CD4-positive, alpha-beta T cell treated with Interleukin-12 subunit alpha and Interleukin-12 subunit beta, for 1 hour (primary cell): ENCODE data around the gene PTPRM.
A peak's percentile ranks its signal among the peaks of the same experiment; 100 is the strongest.

ENCODE experiments used
- DNase-seq: peaks from one replicate; pipeline ENCODE4 v3.0.0-alpha.2; 2020

The PTPRM gene

DNA sequence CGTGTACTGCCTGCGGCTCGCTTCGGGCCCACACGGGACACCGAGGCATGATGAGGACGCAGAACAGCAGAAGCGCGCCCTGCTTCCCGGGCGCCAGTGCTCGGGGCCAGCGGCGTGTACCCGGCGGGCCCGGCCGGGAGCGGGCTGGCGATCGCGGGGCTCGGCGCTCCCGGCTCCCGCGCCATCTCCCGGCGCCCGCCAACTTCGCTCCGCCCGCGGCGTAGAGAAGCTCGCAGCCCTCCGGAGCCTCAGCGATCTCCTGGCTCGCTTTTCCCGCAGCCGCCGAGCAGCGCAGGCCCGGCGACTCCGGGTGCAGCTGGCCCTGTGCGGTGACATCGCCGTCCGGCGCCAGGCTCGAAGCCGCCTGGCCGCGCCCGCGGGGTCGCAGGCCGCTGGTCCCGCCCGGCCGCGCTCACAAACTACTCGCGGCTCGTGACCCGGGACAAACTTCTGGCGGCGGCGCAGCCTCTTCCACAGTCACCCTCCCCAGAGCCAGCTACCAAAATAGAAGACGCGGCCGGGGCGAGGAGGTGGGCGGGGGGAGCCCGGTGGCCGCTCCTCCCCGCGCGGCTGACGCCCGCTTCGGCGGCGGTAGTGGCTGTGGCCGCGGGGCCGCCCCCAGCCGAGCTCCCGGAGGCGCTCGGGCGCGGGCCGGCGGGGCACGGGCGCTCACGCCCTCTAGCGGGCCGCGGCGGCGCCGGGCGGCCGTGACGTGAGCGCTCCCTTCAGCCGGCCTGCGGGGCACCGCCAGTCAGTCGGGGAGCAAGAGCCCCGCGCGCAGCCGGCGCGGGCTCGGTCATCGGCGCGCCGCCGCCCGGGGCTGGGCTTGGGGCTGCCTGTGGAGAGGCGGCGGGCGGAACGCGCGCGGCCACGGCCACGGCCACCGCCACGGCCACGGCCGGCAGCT is at the start of gene PTPRM:
TSS of gene PTPRM (plus strand) at position 750 of the 907 bp plus-strand sequence. CDS start 503 bp downstream, outside the sequence.
- DNase-seq, result peak; percentile 45

DNA sequence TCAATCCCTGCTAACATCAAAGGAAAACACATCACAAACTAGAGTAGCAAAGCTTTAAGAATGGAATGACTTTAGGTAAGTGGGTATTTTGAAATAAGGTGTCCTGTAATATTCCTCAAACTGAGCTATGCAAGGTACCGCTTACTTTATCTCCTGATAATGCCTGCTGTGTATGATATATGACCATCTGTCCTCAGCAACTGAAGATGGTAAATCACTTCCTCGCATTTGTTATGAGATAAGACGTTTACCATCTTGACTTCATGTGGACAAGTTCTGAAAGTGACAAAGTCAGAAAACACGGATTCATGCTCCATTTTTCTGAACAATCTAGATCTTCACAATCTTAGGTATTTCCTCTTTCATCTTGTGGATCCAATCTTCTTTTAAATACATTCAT is 49.3 kb upstream of the PTPRM start:
- DNase-seq, result no peak

DNA sequence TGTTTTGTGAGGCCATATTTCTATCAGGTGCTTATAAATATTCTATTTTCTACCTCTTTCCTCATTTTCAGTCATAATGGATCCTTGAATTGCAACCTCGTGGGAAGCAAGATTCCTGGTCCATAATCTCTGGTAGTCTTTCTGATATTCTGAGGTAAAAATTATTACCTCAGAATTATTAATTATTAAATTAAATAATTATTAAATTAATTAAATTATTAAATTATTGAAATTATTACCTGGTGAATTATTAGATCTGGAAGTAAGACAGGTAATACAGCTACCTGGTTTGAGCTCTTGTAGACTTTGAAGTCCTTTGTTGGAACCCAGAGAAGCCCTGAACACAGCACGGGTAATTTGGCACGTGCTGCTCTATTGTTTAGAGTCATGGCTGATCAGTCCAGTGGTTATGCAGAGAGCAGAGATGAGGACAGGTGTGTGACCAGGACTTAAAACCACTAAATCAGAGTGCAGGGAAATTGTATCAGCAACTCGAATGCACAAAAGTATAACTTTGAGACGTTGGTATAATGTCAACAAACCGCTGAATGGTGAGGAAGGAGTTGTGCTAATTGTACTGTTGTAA is 46.8 kb upstream of the PTPRM start:
- no peak for DNase-seq

- no peak for DNase-seq
Measured at GRCh38 chr18:7521226-7521856, 45.8 kb upstream of the PTPRM start.

DNA sequence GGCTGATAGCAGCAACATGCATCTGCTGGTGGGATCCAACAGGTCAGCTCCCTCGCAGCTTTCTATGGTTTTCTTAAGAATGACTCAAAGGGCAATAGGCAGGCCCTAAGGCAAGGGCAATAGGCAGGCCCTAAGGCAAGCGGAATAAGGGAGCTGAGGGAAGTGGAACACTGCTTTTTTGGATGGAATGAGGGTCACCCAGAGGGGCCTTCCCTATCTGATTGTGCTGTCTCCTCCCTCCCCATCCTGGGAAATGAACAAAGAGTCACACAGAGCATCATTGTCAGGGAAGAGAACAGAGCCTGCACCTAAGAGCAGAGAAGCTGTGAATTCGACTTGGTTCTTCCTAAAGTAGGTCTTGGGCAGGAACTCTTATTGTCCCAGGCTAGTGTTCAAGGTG is 43.3 kb upstream of the PTPRM start:
- DNase-seq, result no peak

DNA sequence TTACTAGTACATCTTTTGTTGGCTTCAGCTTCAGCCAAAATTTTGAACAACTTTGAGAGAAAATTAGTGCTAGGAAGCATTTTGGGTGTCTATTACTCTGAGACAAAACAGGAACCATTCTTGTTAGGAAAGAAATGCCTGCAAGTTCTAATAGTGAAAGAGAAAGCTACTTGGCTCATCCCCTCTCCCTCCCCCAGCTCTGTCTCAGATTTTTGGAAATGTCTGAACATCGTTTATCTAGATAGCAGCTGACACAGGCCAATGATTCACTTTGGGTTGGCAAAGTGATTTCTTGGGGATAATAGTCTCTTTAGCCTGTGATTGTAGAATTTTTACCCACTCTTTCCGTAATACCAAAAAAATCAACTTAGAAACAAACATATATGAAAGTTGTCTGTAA is 42.3 kb upstream of the PTPRM start:
- no peak for DNase-seq

DNA sequence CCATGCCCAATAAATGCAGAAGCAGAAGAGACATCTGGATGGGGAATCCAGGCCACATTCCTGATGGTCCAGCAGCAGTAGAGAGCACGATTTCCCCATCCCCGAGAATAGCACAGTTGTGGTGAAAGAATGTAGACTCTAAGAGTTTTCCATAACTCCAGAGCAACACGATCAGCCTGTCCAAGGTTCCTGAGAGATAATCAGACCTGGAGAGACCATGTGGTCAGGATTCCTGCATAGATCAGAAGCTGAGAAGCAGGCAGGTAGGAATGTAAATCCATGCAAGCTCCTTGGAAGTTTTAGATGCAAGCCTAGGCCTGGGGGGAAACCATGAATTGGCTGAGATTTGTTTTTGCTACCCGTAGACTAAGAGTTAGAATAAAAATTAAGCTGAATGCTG is 34.2 kb upstream of the PTPRM start:
- DNase-seq, result no peak

- no peak for DNase-seq
Measured at GRCh38 chr18:7535436-7536205, 31.5 kb upstream of the PTPRM start.

DNA sequence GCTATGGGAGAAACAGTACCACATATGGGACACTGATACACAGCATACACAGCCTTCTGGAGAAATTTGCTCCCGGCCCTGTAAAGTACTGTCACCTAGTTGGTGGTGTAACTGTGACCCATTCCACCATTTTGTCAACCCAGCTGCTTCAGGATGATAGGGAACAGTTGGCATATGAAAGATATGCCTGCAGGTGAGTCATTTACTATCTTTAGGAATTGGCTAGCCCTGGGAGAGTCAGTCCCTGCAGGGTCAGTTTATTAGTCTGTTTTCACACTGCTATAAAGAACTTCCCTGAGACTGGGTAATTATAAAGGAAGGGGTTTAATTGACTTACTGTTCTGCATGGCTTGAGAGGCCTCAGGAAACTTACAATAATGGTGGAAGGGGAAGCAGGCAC is 30.0 kb upstream of the PTPRM start:
- no peak for DNase-seq

- DNase-seq, result no peak
Measured at GRCh38 chr18:7541835-7542234, 25.3 kb upstream of the PTPRM start.

GRCh38 chr18:7544686-7545085 is 22.4 kb upstream of the PTPRM start:
- no peak for DNase-seq

GRCh38 chr18:7545734-7546133 is 21.4 kb upstream of the PTPRM start:
- no peak for DNase-seq

DNA sequence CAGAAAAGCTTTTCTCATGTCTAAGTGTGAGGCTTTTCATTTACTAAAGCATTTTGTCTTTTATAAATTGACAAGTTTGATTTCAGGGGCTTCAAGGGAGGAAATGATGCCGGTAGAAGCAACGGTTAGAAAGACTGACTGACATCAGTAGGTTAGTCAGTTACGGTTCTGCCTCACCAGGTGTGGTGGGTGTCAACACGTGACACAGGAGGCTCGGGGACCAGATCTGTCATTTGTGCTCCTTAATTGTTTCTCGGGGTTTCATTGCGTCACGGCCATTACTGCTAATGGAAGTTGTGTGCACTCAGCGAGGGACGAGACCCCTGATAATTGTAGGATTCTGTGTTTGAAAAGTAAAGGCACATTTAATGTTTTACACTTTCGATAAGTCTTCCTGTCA is 18.9 kb upstream of the PTPRM start:
- no peak for DNase-seq

- no peak for DNase-seq
Measured at GRCh38 chr18:7548721-7549120, 18.4 kb upstream of the PTPRM start.

- DNase-seq, result no peak
Measured at GRCh38 chr18:7557973-7558372, 9.1 kb upstream of the PTPRM start.

DNA sequence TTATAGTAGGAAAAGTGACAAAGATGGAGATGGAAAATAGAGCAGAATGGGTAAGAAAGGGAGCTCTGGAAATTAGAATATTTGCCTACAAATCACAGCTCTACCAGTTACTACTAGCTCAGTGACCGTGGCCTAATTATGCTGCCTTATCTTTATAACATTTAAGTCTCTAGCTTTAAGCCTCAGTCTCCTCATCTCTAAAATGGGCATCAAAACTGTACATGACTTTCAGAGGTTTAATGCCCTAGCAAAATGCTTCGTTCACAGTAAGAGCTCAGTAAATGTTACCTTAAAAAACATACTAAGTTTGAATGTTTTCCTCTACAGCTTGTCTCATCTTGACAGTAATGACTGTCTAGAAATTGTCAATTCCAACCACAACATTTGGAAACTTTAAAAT is 8.3 kb upstream of the PTPRM start:
- DNase-seq, result no peak

GRCh38 chr18:7559709-7560319 is 7.3 kb upstream of the PTPRM start:
- no peak for DNase-seq

DNA sequence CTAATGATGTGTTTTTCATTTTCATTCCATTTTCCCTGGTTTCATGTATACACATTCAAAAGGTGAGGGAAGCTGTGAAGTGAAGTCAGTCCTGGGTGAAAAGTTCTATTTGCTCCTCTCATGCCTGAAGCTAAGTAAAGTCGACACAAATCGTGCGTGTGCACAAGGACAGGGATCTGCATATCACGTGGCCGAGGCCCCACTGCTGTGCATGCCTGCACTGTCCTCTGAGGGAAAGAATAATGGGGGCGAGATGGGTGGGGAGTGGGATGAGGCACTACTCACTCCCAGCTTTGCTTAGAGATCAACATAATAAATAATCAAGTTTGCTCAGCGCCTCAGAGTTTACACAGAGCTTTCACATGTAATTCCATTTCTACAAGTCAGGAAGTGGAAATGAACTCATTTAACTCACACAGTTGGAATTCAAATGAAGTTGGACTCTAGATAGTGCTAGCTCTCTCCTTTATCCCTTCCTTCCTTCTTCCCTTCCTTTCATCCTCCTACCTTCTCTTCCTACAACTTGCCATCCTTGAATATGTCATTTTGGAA is 5.1 kb upstream of the PTPRM start:
- DNase-seq, result no peak

- DNase-seq, result no peak
Measured at GRCh38 chr18:7562491-7562890, 4.6 kb upstream of the PTPRM start.

DNA sequence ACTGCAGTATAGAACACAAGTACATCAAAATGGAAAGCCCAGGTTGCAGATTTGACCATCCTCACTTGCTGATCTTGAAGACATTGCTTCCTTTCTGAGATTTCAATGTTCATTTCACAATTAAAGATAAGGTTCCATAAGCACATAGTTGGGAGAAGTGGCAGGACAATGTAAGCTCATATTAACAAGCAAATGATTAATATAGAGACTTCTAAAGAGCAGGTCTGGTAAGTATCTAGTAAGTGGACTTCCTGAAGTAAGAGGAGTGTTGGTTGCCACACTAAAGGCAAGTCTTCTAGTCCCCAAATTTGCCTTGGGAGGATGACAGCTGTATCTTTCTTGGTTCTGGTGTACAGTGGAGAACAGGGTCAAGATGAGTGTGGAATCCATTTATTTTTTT is 1.4 kb upstream of the PTPRM start:
- no peak for DNase-seq

- DNase-seq, result no peak
Measured at GRCh38 chr18:7566244-7566566, 911 bp upstream of the PTPRM start.
